Keratinocyte (primary cell): ENCODE measurements around the gene GCK.

Source experiments
- CTCF ChIP-seq, 3 experiments: IDR thresholded peaks in 1 of 3; conservative IDR thresholded peaks in 1 of 3; optimal IDR thresholded peaks in 1 of 3; 2 replicates in 2 of 3; 3 replicates in 1 of 3; pipeline versions ENCODE3 to v1.5.1; 2011; ENCODE audit warnings: low read length in 3 of 3, mild to moderate bottlenecking in 3 of 3, moderate library complexity in 2 of 3, control low read depth in 1 of 3, inconsistent platforms in 1 of 3; ENCODE audit not compliant: insufficient read depth in 2 of 3; ENCODE audit errors: extremely low read depth in 1 of 3
- EZH2 ChIP-seq: IDR thresholded peaks from one replicate; pipeline ENCODE4 v1.6.1; 2012; ENCODE audit warnings: inconsistent platforms, mild to moderate bottlenecking, low read length, moderate library complexity

GRCh38 chr7:44219371-44220045 is 30.3 kb upstream of the GCK start:
- TF ChIP-seq CTCF (optimal IDR thresholded peaks at IDR 0.05 in 1 of 3, IDR thresholded peaks at IDR 0.05 in 1 of 3, conservative IDR thresholded peaks at IDR 0.05 in 1 of 3; ENCODE audit: extremely low read depth in 1 of 3, insufficient read depth in 2 of 3, low read length in 3 of 3) (no peak), EZH2 (no peak)
